CD4-positive, alpha-beta memory T cell (primary cell): ENCODE results near the gene SMIM22. TPM values are rescaled to one million over a fixed set of nuclear protein-coding genes. Genes with fewer than 3 reads are reported as not detected.
A peak's percentile ranks its signal among the peaks of the same experiment; 100 is the strongest.

Source experiments
- CTCF ChIA-PET: fragments of 350-600 bp; sonication (Branson Sonifier 250); formaldehyde crosslinking; loops from one replicate; lab custom pipeline; 2021; ENCODE audit warnings: inconsistent platforms; ENCODE audit not compliant: partially characterized antibody; lab: Charles Lee
- POLR2A ChIA-PET: fragments of 350-600 bp; sonication (Branson Sonifier 250); formaldehyde crosslinking; loops from one replicate; lab custom pipeline; 2021; ENCODE audit not compliant: partially characterized antibody; lab: Charles Lee
- DNase-seq, 5 donors: peaks; one replicate each; pipeline versions ENCODE4 v3.0.0 to v3.0.0-alpha.2; 2020 to 2022; ENCODE audit warnings: mixed read lengths in 1 of 5
- H3K27ac ChIP-seq: one replicate; pipeline ENCODE4 v1.7.0; 2013; ENCODE audit warnings: low read depth, low read length
- H3K27me3 ChIP-seq: 2 replicates; pipeline ENCODE4 v1.7.0; 2013; ENCODE audit warnings: mild to moderate bottlenecking, low read length, moderate library complexity; ENCODE audit not compliant: insufficient read depth
- H3K36me3 ChIP-seq: 2 replicates; pipeline ENCODE4 v1.7.0; 2013; ENCODE audit warnings: mild to moderate bottlenecking, low read length, moderate library complexity; ENCODE audit not compliant: insufficient read depth
- H3K4me1 ChIP-seq: 2 replicates; pipeline ENCODE4 v1.7.0; 2013; ENCODE audit warnings: mild to moderate bottlenecking, low read length, moderate library complexity; ENCODE audit not compliant: insufficient read depth
- H3K4me3 ChIP-seq, 2 donors: one replicate each; pipeline ENCODE4 v1.7.0; 2013; ENCODE audit warnings: low read length in 2 of 2, mild to moderate bottlenecking in 1 of 2
- H3K9me3 ChIP-seq, 2 donors: one replicate each; pipeline ENCODE4 v1.7.0; 2013; ENCODE audit warnings: low read length in 2 of 2, control low read depth in 1 of 2; ENCODE audit not compliant: control insufficient read depth in 1 of 2
- H3K27ac Mint-ChIP-seq, 7 donors: one replicate each; pipeline ENCODE4 v1.8.0; 2020 to 2021; ENCODE audit warnings: mixed read lengths in 7 of 7, mild to moderate bottlenecking in 6 of 7, inconsistent platforms in 3 of 7, moderate library complexity in 3 of 7
- H3K27me3 Mint-ChIP-seq, 2 donors: one replicate each; pipeline ENCODE4 v1.8.0; 2020 to 2021; ENCODE audit warnings: mixed read lengths in 2 of 2
- H3K36me3 Mint-ChIP-seq, 2 donors: one replicate each; pipeline ENCODE4 v1.8.0; 2020 to 2021; ENCODE audit warnings: mixed read lengths in 2 of 2, inconsistent platforms in 1 of 2, mild to moderate bottlenecking in 1 of 2
- H3K4me1 Mint-ChIP-seq, 4 donors: one replicate each; pipeline ENCODE4 v1.8.0; 2020 to 2021; ENCODE audit warnings: mixed read lengths in 4 of 4, mild to moderate bottlenecking in 1 of 4
- H3K4me3 Mint-ChIP-seq, 8 donors: one replicate each; pipeline ENCODE4 v1.8.0; 2020 to 2021; ENCODE audit warnings: mixed read lengths in 8 of 8, mild to moderate bottlenecking in 7 of 8, moderate library complexity in 6 of 8, inconsistent platforms in 3 of 8
- H3K9me3 Mint-ChIP-seq, 8 donors: one replicate each; pipeline ENCODE4 v1.8.0; 2020 to 2021; ENCODE audit warnings: mixed read lengths in 8 of 8, mild to moderate bottlenecking in 5 of 8, inconsistent platforms in 3 of 8, moderate library complexity in 1 of 8
- intact Hi-C: fragments of 100-400 bp; cut with micrococcal nuclease; formaldehyde crosslinking; loops from one replicate; pipeline ENCODE4 v1.15.1; 2023
- polyA plus RNA-seq, 2 donors: library from polyadenylated mRNA; unstranded; fragments of 300-500 nt; fragmentation: Illumina TruSeq; gene quantifications; one replicate each; pipeline ENCODE4 v1.2.3, GENCODE V29; 2021
- total RNA-seq, 2 experiments: library from RNA; stranded (reverse); gene quantifications; one replicate each; pipeline ENCODE4 v1.2.3, GENCODE V29; 2021

SMIM22 gene
- total and polyA plus RNA-seq, 4 experiments from 2014 or later, result not detected

DNA sequence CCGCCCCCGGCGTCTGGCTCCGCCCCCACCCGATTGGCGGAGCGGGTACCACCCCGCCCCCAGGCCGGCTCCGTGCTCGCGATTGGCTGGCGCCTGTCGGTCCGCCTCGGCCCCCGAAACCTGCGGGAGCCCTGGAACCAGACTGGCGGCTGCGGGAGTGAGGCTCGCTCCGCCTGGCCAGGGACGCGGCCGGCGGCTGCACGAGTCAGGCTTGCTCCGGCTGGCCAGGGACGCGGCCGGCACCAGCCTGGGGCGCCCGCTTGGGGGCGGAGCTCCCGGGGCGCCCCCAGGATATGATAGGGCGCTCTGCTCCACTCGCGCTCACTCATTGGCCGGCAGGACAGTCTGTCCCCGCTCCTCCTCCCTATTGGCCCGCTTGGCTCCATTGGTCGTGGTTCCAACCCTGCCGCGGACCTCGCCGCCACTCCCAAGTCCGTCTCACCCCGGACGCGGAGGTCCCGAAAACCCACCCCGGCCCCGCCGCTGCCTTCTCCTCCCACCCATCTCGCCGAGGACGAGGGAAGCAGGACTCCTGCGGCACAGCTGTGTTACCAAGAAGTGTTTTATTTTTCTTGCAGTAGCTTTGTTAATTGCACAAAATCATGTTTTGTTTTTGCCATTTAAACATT lies 7.6 kb downstream of the SMIM22 start:
- POLR2A ChIA-PET, result interaction anchor here (0.8 to 5.1 kb wide), 16 partner anchors 13 to 529 kb away, joined by 3 to 58 read pairs (median 4); partner anchors contain the start of genes ANKS3, DNAAF8, GLYR1 and MGRN1
- H3K9me3 ChIP-seq, result no peaks in the 10 kb centered on the region
- H3K4me1 ChIP-seq, result peaks cover 18% of the 10 kb centered on the region
- peaks cover 11 to 32% of the 10 kb centered on the region in 2 donors for H3K36me3 Mint-ChIP-seq
- peak overlapping the region; percentile 82 to 90 (median 85) for H3K4me3 Mint-ChIP-seq
- peak overlapping the region; percentile 66 to 97 (median 82) for H3K27ac Mint-ChIP-seq
- peaks cover 1 to 25% (median 11%) of the 10 kb centered on the region in 4 donors for H3K4me1 Mint-ChIP-seq
- H3K9me3 Mint-ChIP-seq, result no peaks in the 10 kb centered on the region
- CTCF ChIA-PET, result interaction anchor here (0.6 to 2.0 kb wide), 2 partner anchors 11 to 68 kb away, joined by 3 to 6 read pairs; partner anchors contain the start of genes ANKS3 and DNAAF8
- intact Hi-C loops, result loop anchor here (1.0 to 10.0 kb wide), 4 partner anchors 34 to 188 kb away; partner anchors contain the start of genes ANKS3, DNAAF8, GLYR1 and UBALD1
- peak overlapping the region; percentile 52 to 58 for H3K4me3 ChIP-seq
- peaks cover 5% of the 10 kb centered on the region for H3K36me3 ChIP-seq
- H3K27me3 Mint-ChIP-seq, result no peaks in the 10 kb centered on the region
- H3K27me3 ChIP-seq, result no peaks in the 10 kb centered on the region
- peak; percentile 88 to 97 (median 92) for DNase-seq
- H3K27ac ChIP-seq, result peak overlapping the region; percentile 72

DNA sequence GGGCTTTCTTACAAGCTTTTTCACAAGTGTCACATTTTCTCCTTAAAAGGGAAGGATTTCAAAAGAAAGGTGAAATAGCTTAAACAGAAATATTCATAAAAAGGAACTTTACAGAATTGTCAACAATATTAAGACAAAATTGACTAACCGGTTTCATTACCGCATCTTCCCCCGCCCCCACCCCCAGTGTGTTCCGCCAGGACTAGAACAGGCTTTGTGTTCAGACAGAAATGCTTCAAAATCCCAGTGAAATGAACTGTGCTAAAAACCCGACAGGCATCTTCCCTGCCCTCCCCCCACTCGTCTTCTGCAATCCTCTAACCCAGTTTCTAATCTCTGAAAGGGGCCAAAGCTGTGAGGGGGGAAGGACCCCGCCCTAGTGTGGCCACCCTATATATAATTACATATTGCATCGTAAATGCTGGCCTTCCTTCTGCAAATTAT lies 8.3 kb downstream of the SMIM22 start:
- POLR2A ChIA-PET, result interaction anchor here (0.8 to 5.1 kb wide), 15 partner anchors 12 to 530 kb away, joined by 3 to 58 read pairs (median 4); partner anchors contain the start of genes ANKS3, DNAAF8, GLYR1 and MGRN1
- peak overlapping the region in 5 of 7 donors; percentile 15 to 97 (median 82) for H3K27ac Mint-ChIP-seq
- H3K27me3 ChIP-seq, result no peaks in the 10 kb centered on the region
- peaks cover 1 to 25% (median 11%) of the 10 kb centered on the region in 4 donors for H3K4me1 Mint-ChIP-seq
- intact Hi-C loops, result loop anchor here (1.0 to 10.0 kb wide), 4 partner anchors 35 to 189 kb away; partner anchors contain the start of genes ANKS3, DNAAF8, GLYR1 and UBALD1
- peak overlapping the region in 1 of 2 donors; percentile 52 for H3K4me3 ChIP-seq
- no peaks in the 10 kb centered on the region for H3K27me3 Mint-ChIP-seq
- H3K9me3 ChIP-seq, result no peaks in the 10 kb centered on the region
- H3K4me1 ChIP-seq, result peaks cover 18% of the 10 kb centered on the region
- H3K9me3 Mint-ChIP-seq, result no peaks in the 10 kb centered on the region
- H3K4me3 Mint-ChIP-seq, result peak overlapping the region; percentile 82 to 90 (median 84)
- H3K27ac ChIP-seq, result no peak overlapping the region
- CTCF ChIA-PET, result interaction anchor here (2.0 kb wide), 1 partner anchor 69 kb away, joined by 6 read pairs; the partner anchor contains the start of genes ANKS3 and DNAAF8
- H3K36me3 ChIP-seq, result peaks cover 7% of the 10 kb centered on the region
- DNase-seq, result no peak
- peaks cover 11 to 33% of the 10 kb centered on the region in 2 donors for H3K36me3 Mint-ChIP-seq

DNA sequence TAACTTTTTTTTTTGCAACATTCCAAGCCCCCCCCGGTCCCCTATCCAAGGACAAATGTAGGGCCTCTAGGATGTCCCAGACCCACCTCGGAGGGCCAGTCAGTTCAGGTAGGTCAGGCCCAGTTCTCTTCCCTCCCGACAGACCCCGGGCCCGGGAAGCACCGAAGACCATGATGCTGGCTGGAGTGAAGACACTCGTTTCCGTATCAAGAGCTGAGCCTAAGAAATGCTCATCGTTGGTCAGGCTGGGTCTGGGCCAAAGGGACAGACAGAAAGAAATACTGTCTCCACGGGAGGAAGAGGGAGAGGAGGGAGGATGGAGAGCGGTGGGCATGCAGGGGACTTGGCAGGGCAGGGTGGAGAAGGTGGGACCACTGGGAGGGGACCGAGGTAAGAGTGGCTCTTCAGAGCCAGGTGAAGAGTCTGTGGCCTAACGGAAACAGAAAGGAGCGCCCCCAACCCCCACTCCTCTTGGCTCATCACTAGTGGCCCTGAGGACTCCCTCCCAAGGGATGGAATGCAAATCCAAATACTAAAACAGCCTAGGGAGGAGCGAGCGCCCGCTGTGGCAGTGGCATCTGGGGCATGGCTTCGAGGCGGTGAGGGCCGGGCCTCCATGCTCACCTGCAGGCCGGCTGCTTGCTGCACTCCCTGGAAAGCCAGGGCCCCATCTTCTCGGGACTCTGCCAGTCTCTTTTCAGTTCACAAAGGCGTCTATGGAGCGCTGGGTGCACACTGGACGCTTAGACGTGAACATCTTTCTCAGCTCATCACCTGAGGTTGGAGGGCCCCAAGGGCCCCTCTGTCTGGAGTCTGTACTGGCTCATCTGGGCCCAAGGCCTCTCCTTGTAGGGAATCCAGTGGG lies 9.0 kb downstream of the SMIM22 start:
- Mint-ChIP-seq H3K4me3 (peak overlapping the region in 5 of 8 donors; percentile 21 to 53 (median 35)), H3K27ac (peak overlapping the region in 5 of 7 donors; percentile 12 to 97 (median 48)), H3K27me3 (no peaks in the 10 kb centered on the region), H3K4me1 (peaks cover 1 to 25% (median 11%) of the 10 kb centered on the region in 4 donors), H3K36me3 (peaks cover 11 to 37% of the 10 kb centered on the region in 2 donors), H3K9me3 (no peaks in the 10 kb centered on the region)
- Histone ChIP-seq H3K27me3 (no peaks in the 10 kb centered on the region), H3K9me3 (no peaks in the 10 kb centered on the region), H3K27ac (no peak overlapping the region), H3K4me1 (peaks cover 18% of the 10 kb centered on the region), H3K4me3 (no peak overlapping the region), H3K36me3 (peaks cover 7% of the 10 kb centered on the region)
- intact Hi-C loops, result loop anchor here (1.0 to 10.0 kb wide), 4 partner anchors 36 to 189 kb away; partner anchors contain the start of genes ANKS3, DNAAF8, GLYR1 and UBALD1
- POLR2A ChIA-PET, result interaction anchor here (0.6 to 1.7 kb wide), 3 partner anchors 62 to 303 kb away, joined by 3 to 23 read pairs (median 4); partner anchors contain the start of genes ANKS3 and DNAAF8
- CTCF ChIA-PET, result no interaction called here
- no peak for DNase-seq

DNA sequence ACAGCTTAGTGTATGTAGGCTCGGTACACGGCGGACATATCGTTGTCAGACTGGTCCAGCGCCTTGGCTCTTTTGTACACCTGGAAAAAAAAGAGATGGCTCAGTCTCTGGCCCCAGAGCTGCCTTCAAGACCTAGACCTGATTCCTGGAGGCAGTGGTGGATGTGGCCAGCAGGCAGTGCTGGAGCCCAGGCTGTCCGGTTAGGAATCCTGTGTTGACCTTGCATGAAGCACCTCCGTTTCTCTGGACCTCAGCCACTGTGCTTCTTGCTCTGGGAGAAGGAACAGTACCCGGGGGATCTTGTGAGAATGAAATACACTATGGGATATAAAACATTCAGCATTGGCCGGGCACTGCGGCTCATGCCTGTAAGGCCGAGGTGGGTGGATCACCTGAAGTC lies 10.1 kb downstream of the SMIM22 start:
- Mint-ChIP-seq H3K4me1 (peaks cover 1 to 25% (median 11%) of the 10 kb centered on the region in 4 donors), H3K9me3 (no peaks in the 10 kb centered on the region), H3K27ac (no peak overlapping the region), H3K4me3 (peak overlapping the region in 1 of 8 donors; percentile 25), H3K36me3 (peaks cover 11 to 40% of the 10 kb centered on the region in 2 donors), H3K27me3 (no peaks in the 10 kb centered on the region)
- DNase-seq, result no peak
- Histone ChIP-seq H3K36me3 (peaks cover 7% of the 10 kb centered on the region), H3K27ac (no peak overlapping the region), H3K27me3 (no peaks in the 10 kb centered on the region), H3K9me3 (no peaks in the 10 kb centered on the region), H3K4me3 (no peak overlapping the region), H3K4me1 (peaks cover 18% of the 10 kb centered on the region)
- CTCF ChIA-PET, result no interaction called here
- POLR2A ChIA-PET, result no interaction called here
- intact Hi-C loops, result loop anchor here (10.0 kb wide), 1 partner anchor 190 kb away; the partner anchor contains the start of gene UBALD1

DNA sequence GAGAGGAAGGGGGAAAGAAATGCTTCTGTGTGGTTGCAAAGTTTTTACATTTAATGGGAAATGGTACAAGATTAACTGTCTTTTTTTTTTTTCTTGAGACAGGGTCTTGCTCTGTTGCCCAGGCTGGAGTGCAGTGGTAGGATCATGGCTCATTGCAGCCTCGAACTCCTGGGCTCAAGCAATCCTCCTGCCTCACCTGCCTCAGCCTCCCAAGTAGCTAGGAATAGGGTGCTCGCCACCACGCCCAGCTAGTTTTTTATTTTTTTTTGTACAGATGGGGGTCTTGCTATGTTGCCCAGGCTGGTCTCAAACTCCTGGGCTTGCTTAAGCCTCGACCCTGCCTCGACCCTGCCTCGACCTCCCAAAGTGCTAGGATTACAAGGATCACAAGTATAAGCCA lies 11.1 kb downstream of the SMIM22 start:
- intact Hi-C loops, result loop anchor here (10.0 kb wide), 1 partner anchor 191 kb away; the partner anchor contains the start of gene UBALD1

DNA sequence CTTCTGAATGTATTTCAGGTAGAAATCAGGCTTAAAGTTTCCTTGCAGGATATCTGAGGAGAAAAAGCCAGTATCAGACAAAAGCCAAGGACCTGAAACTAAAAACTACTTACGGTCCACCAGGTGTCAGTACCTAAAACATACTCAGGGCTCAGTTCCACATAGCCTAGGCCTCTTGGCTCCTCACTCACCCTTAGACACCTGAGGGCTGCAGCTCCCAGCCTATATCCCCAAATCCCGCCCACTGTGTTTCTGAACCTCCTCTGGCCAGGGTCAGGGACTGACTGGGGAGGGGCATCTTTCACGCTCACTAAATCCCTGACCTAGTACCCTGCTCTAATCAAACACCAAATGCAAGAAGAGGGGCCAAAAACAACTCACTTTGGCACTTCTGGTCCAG lies 16.1 kb downstream of the SMIM22 start:
- ChIA-PET CTCF (no interaction called here), POLR2A (no interaction called here)
- H3K4me1 Mint-ChIP-seq, result no peaks in the 10 kb centered on the region

More for the DNA sequence above, 11.1 kb downstream of the SMIM22 start:
- Mint-ChIP-seq H3K4me3 (no peak overlapping the region), H3K27me3 (no peaks in the 10 kb centered on the region), H3K4me1 (peaks cover 0 to 18% (median 7%) of the 10 kb centered on the region in 4 donors), H3K27ac (peak overlapping the region in 1 of 7 donors; percentile 55), H3K9me3 (no peaks in the 10 kb centered on the region), H3K36me3 (peaks cover 11 to 48% of the 10 kb centered on the region in 2 donors)
- Histone ChIP-seq H3K9me3 (no peaks in the 10 kb centered on the region), H3K36me3 (peaks cover 7% of the 10 kb centered on the region), H3K27me3 (no peaks in the 10 kb centered on the region), H3K27ac (no peak overlapping the region), H3K4me3 (no peak overlapping the region), H3K4me1 (peaks cover 15% of the 10 kb centered on the region)
- DNase-seq, result no peak
- ChIA-PET CTCF (no interaction called here), POLR2A (no interaction called here)

More for the DNA sequence above, 16.1 kb downstream of the SMIM22 start:
- Histone ChIP-seq H3K4me1 (no peaks in the 10 kb centered on the region), H3K36me3 (peaks cover 39% of the 10 kb centered on the region), H3K9me3 (no peaks in the 10 kb centered on the region), H3K27me3 (no peaks in the 10 kb centered on the region), H3K27ac (no peak overlapping the region), H3K4me3 (no peak overlapping the region)
- H3K9me3 Mint-ChIP-seq, result no peaks in the 10 kb centered on the region
- peaks cover 26 to 64% of the 10 kb centered on the region in 2 donors for H3K36me3 Mint-ChIP-seq
- no peak overlapping the region for H3K4me3 Mint-ChIP-seq
- no peak for DNase-seq
- H3K27ac Mint-ChIP-seq, result no peak overlapping the region
- H3K27me3 Mint-ChIP-seq, result no peaks in the 10 kb centered on the region
- intact Hi-C loops, result no loop called here
